H1 (cell line): Measurements from ENCODE around the gene BORCS6. TPM values are rescaled to one million over a fixed set of nuclear protein-coding genes. Genes with fewer than 3 reads are reported as not detected.
"Not testable (repeated sequence)": the region's sequence is repeated elsewhere in the genome, so short reads cannot be mapped to it uniquely, and the experiment has no call there.

ENCODE experiments used
- CTCF ChIA-PET: fragments of 300-600 bp; sonication (Branson Sonifier 250); formaldehyde crosslinking; loops from one replicate; lab custom pipeline; 2021; ENCODE audit not compliant: partially characterized antibody; lab: Charles Lee
- POLR2A ChIA-PET: fragments of 300-600 bp; sonication (Branson Sonifier 250); formaldehyde crosslinking; loops from one replicate; lab custom pipeline; 2021; ENCODE audit warnings: inconsistent platforms; ENCODE audit not compliant: partially characterized antibody; lab: Charles Lee
- DNase-seq, 2 experiments: peaks; one replicate each; pipeline versions ENCODE4 v3.0.0 to v3.0.0-alpha.2; 2010 to 2022; ENCODE audit warnings: low spot score in 2 of 2, low read depth in 1 of 2, mixed read lengths in 1 of 2
- FAIRE-seq: peaks from 2 replicates; lab custom pipeline; 2011; peaks lifted over from hg19 to GRCh38; lab: Jason Lieb, UNC
- H2AFZ ChIP-seq: 2 replicates; pipeline ENCODE4 v1.8.1; 2012; ENCODE audit warnings: low read length, inconsistent platforms
- H2AK5ac ChIP-seq: 2 replicates; pipeline ENCODE4 v1.6.1; 2013; ENCODE audit warnings: low read depth, low read length
- H2BK120ac ChIP-seq: replicated peaks from 2 replicates; pipeline ENCODE3; 2013; ENCODE audit warnings: low read depth, low read length, inconsistent platforms
- H2BK12ac ChIP-seq: 2 replicates; pipeline ENCODE4 v1.6.1; 2013; ENCODE audit warnings: low read depth, low read length
- H2BK15ac ChIP-seq: 2 replicates; pipeline ENCODE4 v1.6.1; 2013; ENCODE audit warnings: low read length
- H2BK20ac ChIP-seq: 2 replicates; pipeline ENCODE4 v1.6.1; 2013; ENCODE audit warnings: low read length
- H2BK5ac ChIP-seq: 2 replicates; pipeline ENCODE4 v1.6.1; 2013; ENCODE audit warnings: low read depth, low read length
- H3K14ac ChIP-seq: 2 replicates; pipeline ENCODE4 v1.6.1; 2013; ENCODE audit warnings: inconsistent platforms; ENCODE audit not compliant: insufficient read length
- H3K18ac ChIP-seq: 2 replicates; pipeline ENCODE4 v1.6.1; 2013; ENCODE audit warnings: low read length; ENCODE audit errors: extremely low read depth
- H3K23ac ChIP-seq: 2 replicates; pipeline ENCODE4 v1.6.1; 2013; ENCODE audit warnings: inconsistent platforms; ENCODE audit not compliant: insufficient read length
- H3K23me2 ChIP-seq: 2 replicates; pipeline ENCODE4 v1.6.1; 2013; ENCODE audit warnings: low read depth, low read length
- H3K27ac ChIP-seq: 2 replicates; pipeline ENCODE4 v1.6.1; 2011; ENCODE audit warnings: low read depth, low read length, inconsistent platforms
- H3K27me3 ChIP-seq, 4 experiments: replicated peaks in 1 of 4; 1 replicate in 1 of 4; 2 replicates in 3 of 4; pipeline versions ENCODE4 v1.6.1 to v1.8.1; 2011 to 2013; ENCODE audit warnings: low read length in 3 of 4, mild to moderate bottlenecking in 3 of 4, inconsistent platforms in 2 of 4, mixed read lengths in 2 of 4, moderate library complexity in 1 of 4; ENCODE audit not compliant: control insufficient read depth in 3 of 4, insufficient read depth in 3 of 4; ENCODE audit errors: extremely low read depth in 1 of 4
- H3K36me3 ChIP-seq, 4 experiments: 2 replicates each; pipeline versions ENCODE4 v1.6.1 to v1.8.1; 2011 to 2013; ENCODE audit warnings: mild to moderate bottlenecking in 4 of 4, low read length in 3 of 4, moderate library complexity in 2 of 4, control low read depth in 1 of 4, inconsistent platforms in 1 of 4; ENCODE audit not compliant: insufficient read depth in 4 of 4, control insufficient read depth in 2 of 4
- H3K4ac ChIP-seq: replicated peaks from 2 replicates; pipeline ENCODE3; 2013; ENCODE audit warnings: low read length, low read depth, mixed read lengths, inconsistent platforms; ENCODE audit not compliant: insufficient read length
- H3K4me1 ChIP-seq, 4 experiments: replicated peaks in 1 of 4; 1 replicate in 1 of 4; 2 replicates in 3 of 4; pipeline versions ENCODE4 v1.6.1 to v1.8.1; 2011 to 2013; ENCODE audit warnings: low read length in 3 of 4, inconsistent platforms in 2 of 4, mixed read lengths in 1 of 4; ENCODE audit not compliant: insufficient read depth in 4 of 4, control insufficient read depth in 3 of 4
- H3K4me2 ChIP-seq, 2 experiments: 2 replicates each; pipeline versions ENCODE4 v1.6.1 to v1.8.1; 2011 to 2013; ENCODE audit warnings: low read depth in 2 of 2, low read length in 2 of 2, control low read depth in 1 of 2, inconsistent platforms in 1 of 2, mild to moderate bottlenecking in 1 of 2; ENCODE audit not compliant: insufficient read depth in 1 of 2
- H3K4me3 ChIP-seq, 4 experiments: fragments of 200-600, 300-600 bp in 1 of 4; sonication (generic), shearing (Covaris generic), sonication (Bioruptor Twin) in 1 of 4; 2 replicates each; pipeline versions ENCODE4 v1.5.1 to v1.8.1; 2011 to 2016; ENCODE audit warnings: low read length in 4 of 4, low read depth in 3 of 4, control low read depth in 2 of 4, inconsistent platforms in 2 of 4, mild to moderate bottlenecking in 2 of 4, mixed read lengths in 1 of 4, moderate library complexity in 1 of 4; ENCODE audit not compliant: insufficient read depth in 2 of 4; ENCODE audit errors: extremely low read depth in 1 of 4
- H3K56ac ChIP-seq: replicated peaks from 2 replicates; pipeline ENCODE3; 2013; ENCODE audit warnings: low read depth, mild to moderate bottlenecking, mixed read lengths, low read length, inconsistent platforms; ENCODE audit not compliant: insufficient read length
- H3K79me1 ChIP-seq: 2 replicates; pipeline ENCODE4 v1.6.1; 2013; ENCODE audit warnings: low read depth, low read length, control low read depth
- H3K79me2 ChIP-seq, 2 experiments: 2 replicates each; pipeline versions ENCODE4 v1.6.1 to v1.8.1; 2012 to 2013; ENCODE audit warnings: low read length in 2 of 2, mild to moderate bottlenecking in 2 of 2, inconsistent platforms in 1 of 2; ENCODE audit not compliant: insufficient read depth in 2 of 2, control insufficient read depth in 1 of 2
- H3K9ac ChIP-seq, 4 experiments: replicated peaks in 1 of 4; 1 replicate in 1 of 4; 2 replicates in 3 of 4; pipeline versions ENCODE4 v1.6.1 to v1.8.1; 2011 to 2013; ENCODE audit warnings: low read depth in 3 of 4, low read length in 3 of 4, control low read depth in 2 of 4, mild to moderate bottlenecking in 2 of 4, moderate library complexity in 2 of 4, inconsistent platforms in 1 of 4; ENCODE audit errors: extremely low read depth in 1 of 4
- H3K9me3 ChIP-seq, 2 experiments: 2 replicates each; pipeline versions ENCODE4 v1.6.1 to v1.8.1; 2012 to 2013; ENCODE audit warnings: mild to moderate bottlenecking in 2 of 2, moderate library complexity in 2 of 2, control low read depth in 1 of 2, inconsistent platforms in 1 of 2, low read depth in 1 of 2, low read length in 1 of 2, mixed read lengths in 1 of 2; ENCODE audit not compliant: insufficient read depth in 2 of 2
- H4K20me1 ChIP-seq, 2 experiments: replicated peaks in 1 of 2; 2 replicates each; pipeline versions ENCODE3 to v1.8.1; 2011 to 2013; ENCODE audit warnings: inconsistent platforms in 2 of 2, low read length in 2 of 2, mild to moderate bottlenecking in 1 of 2; ENCODE audit not compliant: insufficient read depth in 2 of 2, control insufficient read depth in 1 of 2
- H4K5ac ChIP-seq: 2 replicates; pipeline ENCODE4 v1.6.1; 2013; ENCODE audit warnings: low read length, low read depth, mixed read lengths, inconsistent platforms; ENCODE audit not compliant: insufficient read length
- H4K8ac ChIP-seq: 2 replicates; pipeline ENCODE4 v1.8.0; 2013; ENCODE audit warnings: mild to moderate bottlenecking, moderate library complexity, low read length, inconsistent platforms; ENCODE audit not compliant: insufficient read depth; ENCODE audit errors: extremely low read depth
- H4K91ac ChIP-seq: replicated peaks from 2 replicates; pipeline ENCODE3; 2013; ENCODE audit warnings: low read length, mixed read lengths, inconsistent platforms; ENCODE audit not compliant: insufficient read length
- GABPA ChIP-seq: IDR thresholded peaks from 2 replicates; pipeline ENCODE4 v1.6.1; 2011; ENCODE audit warnings: mild to moderate bottlenecking, low read length, moderate library complexity, borderline replicate concordance; ENCODE audit not compliant: insufficient read depth
- RBBP5 ChIP-seq: IDR thresholded peaks from 2 replicates; pipeline ENCODE4 v1.7.1; 2012; ENCODE audit warnings: low read depth, mild to moderate bottlenecking, inconsistent platforms, low read length, moderate library complexity, borderline replicate concordance
- TAF7 ChIP-seq: optimal IDR thresholded peaks from 2 replicates; pipeline ENCODE3; 2011; ENCODE audit warnings: low read depth, mild to moderate bottlenecking, inconsistent platforms, low read length, moderate library complexity, borderline replicate concordance
- TCF12 ChIP-seq: IDR thresholded peaks from 2 replicates; pipeline ENCODE4 v1.6.1; 2011; ENCODE audit warnings: low read depth, mild to moderate bottlenecking, low read length
- YY1 ChIP-seq: IDR thresholded peaks from 2 replicates; pipeline ENCODE4 v1.6.1; 2011; ENCODE audit warnings: low read depth, mild to moderate bottlenecking, low read length
- WGBS, 2 experiments: shearing (Covaris generic) in 1 of 2; methylation state at CpG; one replicate each; pipeline versions ENCODE4 v1.1.6 to v1.1.7; 2013 to 2015; ENCODE audit warnings: low lambda C conversion rate in 2 of 2, mixed read lengths in 2 of 2, inconsistent platforms in 1 of 2, low coverage in 1 of 2, missing lambda C conversion rate in 1 of 2; ENCODE audit not compliant: insufficient replicate concordance in 2 of 2, insufficient coverage in 1 of 2, insufficient read length in 1 of 2; ENCODE audit errors: extremely low coverage in 1 of 2, missing lambda C conversion rate in 1 of 2; 5-methylcytosine and 5-hydroxymethylcytosine counted together
- polyA plus RNA-seq, 7 experiments: library from polyadenylated mRNA; depleted of rRNA in 3 of 7; stranded (reverse) in 5 of 7; unstranded in 2 of 7; fragments of >200 nt in 5 of 7; fragments of 200-250 nt in 2 of 7; gene quantifications; 1 replicate in 5 of 7; 2 replicates in 1 of 7; 4 replicates in 1 of 7; pipeline versions ENCODE4 v1.2.1 to v1.2.3, GENCODE V29; 2011 to 2013; ENCODE audit warnings: missing spikeins in 2 of 7, mixed read lengths in 2 of 7
- total RNA-seq: library from RNA; stranded (reverse); fragmentation: NEBNext Ultra II Directional; extraction: Animal tissue kit (Norgen Biotek cat#: 25700); gene quantifications from 2 replicates; pipeline ENCODE4 v1.2.1, GENCODE V29; 2021
- TF ChIP-seq, protein P1 (sequence below): IDR thresholded peaks from 2 replicates; pipeline ENCODE4 v1.6.1; 2011; ENCODE audit warnings: low read length, improper control_type of control experiment
- TF ChIP-seq, protein P2 (sequence below): IDR thresholded peaks from 2 replicates; pipeline ENCODE4 v1.6.1; 2012; ENCODE audit warnings: inconsistent platforms
- TF ChIP-seq, protein P3 (sequence below): IDR thresholded peaks from 2 replicates; pipeline ENCODE4 v1.6.1; 2012; ENCODE audit warnings: inconsistent platforms

Gene BORCS6
- total and polyA plus RNA-seq, 2 of the 8 experiments (the other 6 are each of a cell fraction or from before 2014, with no cell fraction given): 3.3 to 3.6 TPM

DNA sequence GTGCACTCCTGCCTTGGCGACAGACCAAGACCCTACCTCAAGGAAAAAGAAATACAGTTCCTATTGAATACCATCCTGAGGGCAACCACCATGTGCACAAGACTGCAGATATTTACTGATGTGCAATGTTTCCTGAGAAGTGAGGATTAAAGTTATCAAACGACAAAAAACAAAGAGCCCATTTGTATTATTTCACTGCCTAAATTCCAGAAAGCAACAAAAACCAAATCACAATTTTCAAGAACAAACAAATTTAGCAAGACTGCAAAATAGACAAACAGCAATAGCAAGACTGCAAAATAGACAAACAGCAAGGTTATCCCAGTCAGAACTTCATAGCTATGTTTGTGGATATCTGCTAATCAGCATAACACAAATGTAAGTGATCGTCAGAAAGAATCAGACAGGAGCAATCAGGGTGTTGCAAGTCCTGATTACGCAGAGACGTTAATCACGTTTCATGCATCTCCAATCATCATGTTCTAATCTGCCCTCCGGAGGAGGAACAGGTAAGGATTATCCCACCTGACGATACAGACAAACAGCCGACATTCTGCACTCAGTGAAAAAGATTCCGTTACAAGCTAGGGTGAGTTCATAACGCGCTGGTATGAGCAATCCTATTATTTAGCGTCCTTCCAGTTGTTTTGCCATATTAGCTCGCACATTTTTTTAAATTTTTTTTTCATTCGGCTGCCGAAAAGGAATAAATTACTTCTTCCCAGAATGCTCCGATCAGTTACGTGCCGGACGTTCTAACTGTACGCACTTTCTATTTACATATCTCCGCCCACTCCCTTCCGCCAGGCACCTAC is 16.7 kb downstream of the BORCS6 start (continued):
- TF ChIP-seq RBBP5: no peak
- TF ChIP-seq GABPA: no peak
- TF ChIP-seq YY1: no peak
- TF ChIP-seq, protein P1, sequence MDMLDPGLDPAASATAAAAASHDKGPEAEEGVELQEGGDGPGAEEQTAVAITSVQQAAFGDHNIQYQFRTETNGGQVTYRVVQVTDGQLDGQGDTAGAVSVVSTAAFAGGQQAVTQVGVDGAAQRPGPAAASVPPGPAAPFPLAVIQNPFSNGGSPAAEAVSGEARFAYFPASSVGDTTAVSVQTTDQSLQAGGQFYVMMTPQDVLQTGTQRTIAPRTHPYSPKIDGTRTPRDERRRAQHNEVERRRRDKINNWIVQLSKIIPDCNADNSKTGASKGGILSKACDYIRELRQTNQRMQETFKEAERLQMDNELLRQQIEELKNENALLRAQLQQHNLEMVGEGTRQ: no peak
- TF ChIP-seq, protein P2, sequence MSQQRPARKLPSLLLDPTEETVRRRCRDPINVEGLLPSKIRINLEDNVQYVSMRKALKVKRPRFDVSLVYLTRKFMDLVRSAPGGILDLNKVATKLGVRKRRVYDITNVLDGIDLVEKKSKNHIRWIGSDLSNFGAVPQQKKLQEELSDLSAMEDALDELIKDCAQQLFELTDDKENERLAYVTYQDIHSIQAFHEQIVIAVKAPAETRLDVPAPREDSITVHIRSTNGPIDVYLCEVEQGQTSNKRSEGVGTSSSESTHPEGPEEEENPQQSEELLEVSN: no peak
- TF ChIP-seq TCF12: peak; percentile 86; the same call in 1 of the 2 replicates
- peak; percentile 100 for TF ChIP-seq TAF7
- TF ChIP-seq, protein P3, sequence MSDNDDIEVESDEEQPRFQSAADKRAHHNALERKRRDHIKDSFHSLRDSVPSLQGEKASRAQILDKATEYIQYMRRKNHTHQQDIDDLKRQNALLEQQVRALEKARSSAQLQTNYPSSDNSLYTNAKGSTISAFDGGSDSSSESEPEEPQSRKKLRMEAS: no peak

DNA sequence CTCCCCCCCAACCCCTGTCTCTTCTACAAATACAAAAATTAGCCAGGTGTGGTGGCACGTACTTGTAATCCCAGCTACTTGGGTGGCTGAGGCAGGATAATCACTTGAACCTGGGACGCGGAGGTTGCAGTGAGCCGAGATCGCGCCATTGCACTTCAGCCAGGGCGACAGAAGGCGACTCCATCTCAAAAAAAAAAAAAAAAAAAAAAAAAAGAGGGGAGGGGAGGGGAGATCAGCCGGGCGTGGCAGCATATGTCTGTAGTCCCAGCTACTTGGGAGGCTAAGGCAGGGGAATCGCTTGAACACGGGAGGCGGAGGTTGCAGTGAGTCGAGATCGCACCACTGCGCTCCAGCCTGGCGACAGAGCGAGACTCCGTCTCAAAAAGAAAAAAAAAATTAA is 19.8 kb downstream of the BORCS6 start:
- H2AFZ ChIP-seq, H3K18ac ChIP-seq, H3K23me2 ChIP-seq, H4K20me1 ChIP-seq, H3K56ac ChIP-seq, H2AK5ac ChIP-seq, H2BK12ac ChIP-seq, H4K91ac ChIP-seq, H2BK5ac ChIP-seq, H4K5ac ChIP-seq, H2BK20ac ChIP-seq, H4K8ac ChIP-seq, H2BK120ac ChIP-seq, H3K79me2 ChIP-seq, H3K4ac ChIP-seq, H3K23ac ChIP-seq, H2BK15ac ChIP-seq, H3K27ac ChIP-seq, H3K9ac ChIP-seq, H3K14ac ChIP-seq, H3K79me1 ChIP-seq, H3K27me3 ChIP-seq, H3K4me2 ChIP-seq, H3K36me3 ChIP-seq, H3K4me3 ChIP-seq, DNase-seq, FAIRE-seq, H3K4me1 ChIP-seq, H3K9me3 ChIP-seq: not testable (repeated sequence)
- POLR2A ChIA-PET: interaction anchor here (0.6 to 9.3 kb wide), 5 partner anchors 9 to 212 kb away, joined by 3 to 289 read pairs (median 3); partner anchors contain the start of gene VAMP2
- WGBS, 2 experiments: 93% methylated on average over 17 of the region's 19 CpGs; no CpG with 5 or more reads in 1 of the 2 experiments
- CTCF ChIA-PET: interaction anchor here (0.8 to 2.0 kb wide), 4 partner anchors 10 to 37 kb away, joined by 3 to 8 read pairs (median 4); no protein-coding TSS in a partner anchor
